ENCODE results near the gene SPTBN5.

The SPTBN5 gene

DNA sequence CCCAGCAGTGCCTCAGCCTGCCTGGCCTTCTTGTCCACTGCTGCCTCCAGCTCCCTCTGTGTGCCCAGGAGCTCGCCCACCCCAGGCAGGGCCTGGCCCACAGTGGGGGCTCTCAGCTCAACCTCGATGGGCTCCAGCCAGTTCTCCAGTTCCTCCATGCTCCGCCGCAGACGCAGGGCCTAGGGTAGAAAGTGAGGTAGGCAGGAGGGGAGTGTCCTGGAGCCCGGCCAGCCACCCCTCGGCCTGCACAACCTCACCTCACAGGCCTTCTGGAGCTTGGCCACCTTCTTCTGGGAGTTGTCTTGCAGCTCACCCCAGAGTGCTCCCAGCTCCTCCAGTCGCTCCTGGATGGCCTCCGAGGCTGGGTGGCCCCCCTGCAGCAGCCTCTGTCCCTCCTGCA, 36.5 kb downstream of the SPTBN5 start:
- Mint-ChIP-seq H3K4me3 (no peak overlapping the region), H3K4me1 (peaks cover 79% of the 10 kb centered on the region), H3K36me3 (ENCODE audit: low read depth) (no peaks in the 10 kb centered on the region), H3K27me3 (ENCODE audit: low read depth, poor library complexity) (peaks cover 4% of the 10 kb centered on the region), H3K27ac (no peak overlapping the region), H3K9me3 (no peaks in the 10 kb centered on the region)
- no peak for DNase-seq
- TF ChIP-seq CTCF (IDR thresholded peaks at IDR 0.05): no peak

- Mint-ChIP-seq H3K27ac (no peak overlapping the region), H3K9me3 (no peaks in the 10 kb centered on the region), H3K36me3 (ENCODE audit: low read depth) (no peaks in the 10 kb centered on the region), H3K27me3 (ENCODE audit: low read depth, poor library complexity) (peaks cover 4% of the 10 kb centered on the region), H3K4me1 (peaks cover 74% of the 10 kb centered on the region), H3K4me3 (no peak overlapping the region)
- TF ChIP-seq CTCF (IDR thresholded peaks at IDR 0.05): no peak
- no peak for DNase-seq
These were observed 37.1 kb downstream of the SPTBN5 start for GRCh38 chr15:41856716-41857115.

GRCh38 chr15:41856262-41856661, 37.6 kb downstream of the SPTBN5 start:
- peaks cover 4% of the 10 kb centered on the region for H3K27me3 Mint-ChIP-seq (ENCODE audit: low read depth, poor library complexity)
- no peak overlapping the region for H3K27ac Mint-ChIP-seq
- no peaks in the 10 kb centered on the region for H3K36me3 Mint-ChIP-seq (ENCODE audit: low read depth)
- no peak for DNase-seq
- peaks cover 71% of the 10 kb centered on the region for H3K4me1 Mint-ChIP-seq
- TF ChIP-seq CTCF (IDR thresholded peaks at IDR 0.05): no peak
- no peaks in the 10 kb centered on the region for H3K9me3 Mint-ChIP-seq
- no peak overlapping the region for H3K4me3 Mint-ChIP-seq

GRCh38 chr15:41855261-41855961, 38.4 kb downstream of the SPTBN5 start:
- Mint-ChIP-seq H3K27ac (peak overlapping the region; percentile 89), H3K27me3 (ENCODE audit: low read depth, poor library complexity) (peaks cover 4% of the 10 kb centered on the region), H3K9me3 (no peaks in the 10 kb centered on the region), H3K4me3 (peak overlapping the region; percentile 77), H3K4me1 (peaks cover 69% of the 10 kb centered on the region), H3K36me3 (ENCODE audit: low read depth) (no peaks in the 10 kb centered on the region)
- TF ChIP-seq CTCF (IDR thresholded peaks at IDR 0.05): no peak
- peak; percentile 61 for DNase-seq

DNA sequence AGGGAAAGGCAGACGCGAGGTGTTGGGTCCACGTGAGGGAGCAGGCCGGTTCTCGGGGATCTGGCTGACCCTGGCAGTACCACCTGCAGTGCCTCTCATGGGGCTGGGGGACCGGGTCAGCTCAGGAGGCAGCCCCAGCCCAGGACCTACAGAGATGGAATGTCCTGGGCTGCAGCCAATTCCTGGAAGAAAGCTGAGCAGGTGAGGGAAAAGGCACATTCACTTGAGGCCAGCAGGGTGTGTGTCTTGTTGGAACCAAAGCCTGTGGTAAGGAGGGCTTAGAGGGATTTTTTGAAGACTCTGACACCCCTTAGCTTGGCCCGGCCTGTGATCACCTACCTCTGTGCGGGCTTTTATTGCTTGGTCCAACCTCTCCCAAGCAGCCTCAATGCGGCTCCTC, 39.4 kb downstream of the SPTBN5 start:
- Mint-ChIP-seq H3K36me3 (ENCODE audit: low read depth) (no peaks in the 10 kb centered on the region), H3K27me3 (ENCODE audit: low read depth, poor library complexity) (peaks cover 4% of the 10 kb centered on the region), H3K4me3 (peak overlapping the region; percentile 77), H3K9me3 (no peaks in the 10 kb centered on the region), H3K4me1 (peaks cover 61% of the 10 kb centered on the region), H3K27ac (no peak overlapping the region)
- DNase-seq: no peak
- no peak for TF ChIP-seq CTCF (IDR thresholded peaks at IDR 0.05)

- no peak for TF ChIP-seq CTCF (IDR thresholded peaks at IDR 0.05)
These were observed 40.0 kb downstream of the SPTBN5 start for GRCh38 chr15:41853831-41854230.

More at GRCh38 chr15:41853831-41854230, 40.0 kb downstream of the SPTBN5 start:
- Mint-ChIP-seq H3K9me3 (no peaks in the 10 kb centered on the region), H3K27me3 (ENCODE audit: low read depth, poor library complexity) (peaks cover 4% of the 10 kb centered on the region), H3K4me1 (peaks cover 54% of the 10 kb centered on the region), H3K36me3 (ENCODE audit: low read depth) (no peaks in the 10 kb centered on the region), H3K27ac (no peak overlapping the region), H3K4me3 (no peak overlapping the region)
- DNase-seq: no peak
